Fibroblast of skin of abdomen (primary cell): ENCODE measurements around the gene GPATCH11.
A peak's percentile ranks its signal among the peaks of the same experiment; 100 is the strongest.

Experiments
- DNase-seq: peaks from one replicate; pipeline ENCODE4 v3.0.0-alpha.2; 2013

The GPATCH11 gene

GRCh38 chr2:37109523-37109922 lies 25.2 kb downstream of the GPATCH11 start:
- DNase-seq = no peak

DNA sequence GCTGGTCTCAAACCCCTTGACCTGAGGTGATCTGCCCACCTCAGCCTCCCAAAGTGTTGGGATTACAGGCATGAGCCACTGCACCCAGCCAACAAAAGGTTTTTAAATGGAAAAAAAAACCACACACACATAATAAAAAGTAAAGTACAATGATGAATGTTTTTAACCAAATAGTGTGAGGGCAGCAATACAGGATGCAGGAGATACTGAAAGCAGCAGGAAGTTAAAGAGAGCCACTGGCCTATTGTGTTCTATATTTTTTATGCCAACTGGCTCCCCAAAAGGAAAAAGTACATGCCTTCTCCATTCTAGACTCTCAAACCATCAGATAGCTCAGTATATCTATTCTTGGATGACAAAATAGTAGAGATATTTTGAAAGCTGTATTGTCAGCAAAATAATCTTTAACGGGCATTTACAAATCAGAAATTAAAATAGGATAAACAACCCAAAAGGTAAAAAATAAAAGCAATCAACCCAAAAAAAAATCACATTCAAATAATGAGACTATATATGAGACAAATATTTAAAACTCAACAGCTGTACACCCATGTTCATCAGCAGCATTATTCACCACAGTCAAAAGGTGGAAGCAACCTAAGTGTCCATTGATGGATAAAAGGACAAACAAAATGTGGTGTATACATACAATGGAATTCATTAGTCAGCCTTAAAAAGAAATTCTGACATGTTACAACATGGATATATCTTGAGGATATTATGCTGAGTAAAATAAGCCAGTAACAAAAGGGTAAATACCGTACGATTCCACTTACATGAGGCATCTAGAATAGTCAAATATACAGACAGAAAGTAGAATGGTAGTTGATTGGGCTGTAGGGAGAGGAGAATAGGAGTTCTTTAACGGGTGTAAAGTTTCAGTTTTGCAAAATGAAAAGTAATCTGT lies 26.2 kb downstream of the GPATCH11 start:
- DNase-seq = no peak

GRCh38 chr2:37111958-37112357 lies 27.6 kb downstream of the GPATCH11 start:
- DNase-seq = no peak

- DNase-seq = no peak
Observed at GRCh38 chr2:37117566-37117965, 33.2 kb downstream of the GPATCH11 start.

DNA sequence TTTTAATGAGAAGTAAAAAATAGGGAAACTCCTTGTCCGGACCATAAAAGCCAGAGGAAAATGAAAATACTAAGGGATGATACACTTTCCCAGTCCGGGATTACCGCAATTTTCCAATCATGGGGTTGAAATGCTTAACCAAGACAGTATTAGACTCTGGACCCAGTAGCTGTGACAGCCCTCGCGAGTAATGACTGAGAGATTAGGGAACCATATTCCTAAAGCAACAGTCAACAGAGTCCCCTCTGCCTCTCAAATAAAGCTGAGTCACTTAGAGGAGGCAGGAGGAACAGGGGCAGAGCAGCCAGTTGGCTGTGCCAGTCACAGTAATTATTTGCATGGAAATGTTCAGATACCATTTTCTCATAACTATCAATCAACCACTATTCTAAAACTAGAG lies 34.8 kb downstream of the GPATCH11 start:
- no peak for DNase-seq

DNA sequence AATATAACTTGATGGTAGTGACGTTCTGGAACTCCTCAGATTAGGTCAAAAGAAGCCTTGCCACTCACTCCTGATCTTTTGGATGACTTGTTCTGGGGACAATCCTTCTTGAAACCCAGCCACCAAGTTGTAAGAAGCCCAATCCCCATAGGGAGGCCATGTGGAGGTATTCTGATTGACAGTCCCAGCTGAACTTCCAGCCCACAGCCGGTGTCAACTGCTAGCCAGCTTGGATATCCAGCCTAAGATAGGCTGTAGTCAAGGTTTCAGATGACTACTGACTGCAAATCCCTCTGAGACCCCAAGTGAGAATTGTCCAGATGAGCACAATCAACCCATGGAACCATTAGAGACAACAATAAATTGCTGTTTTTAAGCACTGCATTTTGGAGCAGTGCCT lies 41.1 kb downstream of the GPATCH11 start:
- no peak for DNase-seq

- DNase-seq = no peak
Observed at GRCh38 chr2:37132914-37133313, 48.6 kb downstream of the GPATCH11 start.

GRCh38 chr2:37142546-37142945 lies 58.2 kb downstream of the GPATCH11 start:
- no peak for DNase-seq

- peak; percentile 5 for DNase-seq
Observed at GRCh38 chr2:37143974-37144373, 59.7 kb downstream of the GPATCH11 start.

DNA sequence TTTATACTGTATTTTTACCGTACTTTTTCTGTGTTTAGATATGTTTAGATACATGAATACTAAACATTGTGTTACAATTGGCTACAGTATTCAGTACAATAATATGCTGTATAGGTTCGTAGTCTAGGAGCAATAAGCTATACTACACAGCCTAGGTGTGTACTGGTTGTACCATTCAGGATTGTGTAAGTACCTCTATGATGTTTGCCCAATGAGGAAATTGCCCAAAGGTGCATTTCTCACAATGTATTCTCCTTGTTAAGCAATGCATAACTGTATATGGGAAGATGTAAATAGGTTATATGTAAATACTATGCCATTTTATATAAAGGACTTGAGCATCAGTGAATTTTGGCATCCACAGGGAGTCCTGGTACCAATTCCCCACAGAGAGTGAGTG lies 61.7 kb downstream of the GPATCH11 start:
- no peak for DNase-seq

DNA sequence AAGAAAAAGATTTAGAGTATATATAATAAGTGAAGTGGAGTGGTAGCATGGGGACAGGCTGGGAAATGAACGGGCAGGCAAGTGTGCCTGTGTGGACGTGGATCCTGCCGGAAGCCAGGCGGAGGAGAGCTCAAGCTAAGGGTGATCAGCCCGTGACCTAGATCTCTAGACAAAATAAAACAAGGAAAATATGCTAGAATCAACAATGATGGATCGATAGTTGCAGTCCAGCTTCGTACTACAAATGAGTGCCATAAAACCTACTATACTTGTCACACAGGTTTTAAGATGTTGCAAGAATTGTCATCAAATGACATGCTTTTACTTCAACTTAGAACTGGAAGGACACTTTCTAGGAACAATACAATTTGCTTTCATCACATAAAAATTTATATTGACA lies 64.0 kb downstream of the GPATCH11 start:
- DNase-seq = no peak
